Thoracic aorta (tissue), 2 donors: ENCODE data around the gene TMC3. TPM values are rescaled to one million over a fixed set of nuclear protein-coding genes. Genes with fewer than 3 reads are reported as not detected.
"Not testable (repeated sequence)": the region's sequence is repeated elsewhere in the genome, so short reads cannot be mapped to it uniquely, and the experiment has no call there.

Experiments
- ATAC-seq: fragments of 150-250 bp; one replicate; pipeline ENCODE4 v1.8.0; 2017; ENCODE audit warnings: low read depth; ENCODE audit not compliant: insufficient number of reproducible peaks, low FRiP score
- DNase-seq: peaks from one replicate; pipeline ENCODE4 v3.0.0-alpha.2; 2020; ENCODE audit warnings: low spot score
- H3K27ac ChIP-seq, 2 donors: fragments of 200-600 bp; sonication (generic); 1 replicate in 1 of 2; 2 replicates in 1 of 2; pipeline ENCODE4 v1.5.1; 2016; ENCODE audit warnings: mild to moderate bottlenecking in 2 of 2, moderate library complexity in 2 of 2
- H3K27me3 ChIP-seq: fragments of 200-600 bp; sonication (generic); replicated peaks from 2 replicates; pipeline ENCODE4 v1.6.0; 2016; ENCODE audit warnings: mild to moderate bottlenecking; ENCODE audit not compliant: insufficient read depth
- H3K36me3 ChIP-seq: fragments of 200-600 bp; sonication (generic); one replicate; pipeline ENCODE4 v1.5.1; 2016
- H3K4me1 ChIP-seq, 2 donors: fragments of 200-600 bp; sonication (generic); 1 replicate in 1 of 2; 2 replicates in 1 of 2; pipeline versions ENCODE4 v1.5.1 to v1.6.0; 2016; ENCODE audit warnings: low read depth in 2 of 2, mild to moderate bottlenecking in 1 of 2; ENCODE audit not compliant: control insufficient read depth in 1 of 2
- H3K4me3 ChIP-seq: fragments of 200-600 bp; sonication (generic); 2 replicates; pipeline ENCODE4 v1.5.1; 2016; ENCODE audit warnings: mild to moderate bottlenecking
- H3K9me3 ChIP-seq: fragments of 200-600 bp; sonication (generic); 2 replicates; pipeline ENCODE4 v1.5.1; 2016
- total RNA-seq, 2 donors: library from RNA; depleted of rRNA; stranded (reverse); fragments of >200 nt; gene quantifications; one replicate each; pipeline versions ENCODE4 v1.1.0 to v1.2.3, GENCODE V29; 2016
- TF ChIP-seq, protein P1 (sequence below): fragments of 200-600 bp; sonication (generic); IDR thresholded peaks from one replicate; pipeline ENCODE4 v1.5.1; 2019; ENCODE audit warnings: antibody characterized with exemption

TMC3 gene
- total RNA-seq, 2 donors from 2014 or later, result 0.54 TPM; not detected in 1

DNA sequence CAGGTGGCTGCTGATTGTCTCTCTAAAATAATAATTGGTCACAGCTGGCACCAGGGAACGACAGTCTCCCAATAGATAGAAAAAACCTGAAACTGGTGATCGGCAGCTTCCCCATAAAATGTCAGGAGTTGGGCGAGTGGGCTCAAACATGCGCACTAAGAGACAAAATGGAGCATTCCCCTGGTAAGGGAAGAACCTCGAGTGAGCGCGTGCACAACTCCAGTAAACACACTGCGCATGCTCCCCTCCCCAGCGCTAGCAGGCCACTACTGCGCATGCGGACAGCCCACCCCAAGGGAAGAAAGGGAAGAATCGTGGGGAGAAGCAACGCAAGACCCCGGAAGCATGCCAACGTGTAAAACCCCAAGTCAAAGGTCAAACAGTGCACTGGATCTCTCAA lies 42.4 kb downstream of the TMC3 start:
- Histone ChIP-seq H3K27ac (no peak overlapping the region), H3K9me3 (no peaks in the 10 kb centered on the region), H3K27me3 (no peaks in the 10 kb centered on the region), H3K4me1 (peaks cover 0 to 3% of the 10 kb centered on the region in 2 donors), H3K4me3 (no peak overlapping the region), H3K36me3 (no peaks in the 10 kb centered on the region)
- TF ChIP-seq, protein P1, sequence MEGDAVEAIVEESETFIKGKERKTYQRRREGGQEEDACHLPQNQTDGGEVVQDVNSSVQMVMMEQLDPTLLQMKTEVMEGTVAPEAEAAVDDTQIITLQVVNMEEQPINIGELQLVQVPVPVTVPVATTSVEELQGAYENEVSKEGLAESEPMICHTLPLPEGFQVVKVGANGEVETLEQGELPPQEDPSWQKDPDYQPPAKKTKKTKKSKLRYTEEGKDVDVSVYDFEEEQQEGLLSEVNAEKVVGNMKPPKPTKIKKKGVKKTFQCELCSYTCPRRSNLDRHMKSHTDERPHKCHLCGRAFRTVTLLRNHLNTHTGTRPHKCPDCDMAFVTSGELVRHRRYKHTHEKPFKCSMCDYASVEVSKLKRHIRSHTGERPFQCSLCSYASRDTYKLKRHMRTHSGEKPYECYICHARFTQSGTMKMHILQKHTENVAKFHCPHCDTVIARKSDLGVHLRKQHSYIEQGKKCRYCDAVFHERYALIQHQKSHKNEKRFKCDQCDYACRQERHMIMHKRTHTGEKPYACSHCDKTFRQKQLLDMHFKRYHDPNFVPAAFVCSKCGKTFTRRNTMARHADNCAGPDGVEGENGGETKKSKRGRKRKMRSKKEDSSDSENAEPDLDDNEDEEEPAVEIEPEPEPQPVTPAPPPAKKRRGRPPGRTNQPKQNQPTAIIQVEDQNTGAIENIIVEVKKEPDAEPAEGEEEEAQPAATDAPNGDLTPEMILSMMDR, result no peak
- no peak for DNase-seq
- ATAC-seq, result no peak

DNA sequence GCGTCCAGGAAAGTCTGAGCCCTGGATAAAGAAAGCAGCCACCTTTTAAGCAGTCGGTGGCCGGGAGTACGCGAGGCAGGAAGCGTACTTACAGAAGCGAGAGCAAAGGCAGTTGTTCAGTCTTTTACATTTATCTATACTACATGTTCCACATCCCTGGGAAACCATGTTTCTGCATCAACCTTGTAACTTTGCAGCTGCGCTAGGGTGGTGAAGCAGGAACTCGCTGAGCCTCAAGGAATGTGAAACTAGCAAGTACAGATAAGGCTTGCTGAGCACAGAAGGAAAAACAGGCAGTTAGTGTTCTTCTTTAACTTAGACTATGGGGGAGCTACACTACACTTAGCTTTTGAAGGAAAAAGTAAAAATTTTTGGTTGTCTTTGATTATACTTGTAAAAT lies 42.9 kb downstream of the TMC3 start:
- DNase-seq, H3K9me3 ChIP-seq, H3K36me3 ChIP-seq, H3K27me3 ChIP-seq, ATAC-seq, H3K4me1 ChIP-seq, H3K27ac ChIP-seq: not testable (repeated sequence)
- H3K4me3 ChIP-seq, result peak overlapping the region; percentile 44

DNA sequence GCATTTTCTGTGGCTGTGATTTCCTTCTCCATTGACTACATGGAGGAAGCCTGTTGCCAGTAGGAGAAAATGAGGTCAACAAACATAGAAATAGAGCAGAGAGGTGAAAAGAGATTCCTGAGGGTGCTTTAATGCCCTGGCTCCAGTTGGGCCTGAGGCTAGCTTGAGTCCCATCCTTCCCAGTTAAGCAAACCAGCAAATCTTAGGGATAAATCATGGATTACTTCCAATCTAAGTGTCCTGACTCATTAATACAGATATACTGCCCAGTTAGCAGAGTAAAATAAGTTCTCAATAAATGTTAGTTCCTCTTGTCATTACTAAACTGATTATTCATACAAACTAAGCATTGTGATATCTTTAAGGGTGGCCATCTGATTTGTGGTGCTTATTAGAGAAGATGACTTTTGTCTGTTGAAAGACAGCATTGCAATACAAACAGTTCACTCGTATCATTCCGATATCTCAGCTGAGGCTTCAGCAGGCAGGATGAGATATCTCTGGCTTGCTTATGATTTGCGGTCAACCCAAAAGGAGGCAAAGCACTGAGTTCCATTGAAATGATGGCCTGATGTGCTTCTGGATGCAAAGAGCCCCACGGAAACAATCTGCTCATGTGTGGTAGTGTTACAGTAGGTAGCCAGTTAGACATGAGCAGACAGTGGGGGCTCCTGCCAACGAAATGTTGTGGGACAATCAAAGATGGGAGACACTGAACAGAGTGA lies 43.5 kb downstream of the TMC3 start:
- Histone ChIP-seq H3K27me3 (no peaks in the 10 kb centered on the region), H3K4me1 (peaks cover 0 to 3% of the 10 kb centered on the region in 2 donors), H3K4me3 (peak overlapping the region; percentile 44), H3K36me3 (no peaks in the 10 kb centered on the region), H3K9me3 (no peaks in the 10 kb centered on the region), H3K27ac (no peak overlapping the region)
- TF ChIP-seq, protein P1, result no peak
- ATAC-seq, result no peak
- no peak for DNase-seq

DNA sequence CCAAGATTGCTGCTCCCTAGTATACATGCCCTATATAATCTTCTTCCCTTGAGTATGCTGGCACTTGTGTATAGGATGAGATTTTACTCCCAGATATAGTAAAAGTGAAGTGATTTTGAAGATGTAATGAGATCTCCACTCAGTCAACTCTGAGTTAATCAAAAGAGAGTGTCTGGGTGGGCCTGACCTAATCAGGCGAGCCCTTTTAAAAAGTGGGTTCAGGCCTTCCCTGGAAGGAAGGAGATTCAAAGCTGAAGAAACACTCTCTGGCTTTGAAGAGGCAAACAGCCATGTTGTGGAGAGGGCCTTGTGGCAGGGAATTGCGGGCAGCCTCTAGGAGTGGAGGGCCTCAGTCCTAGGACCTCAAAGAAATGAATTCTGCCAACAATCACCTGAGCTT lies 44.6 kb downstream of the TMC3 start:
- Histone ChIP-seq H3K4me1 (peaks cover 0 to 8% of the 10 kb centered on the region in 2 donors), H3K9me3 (no peaks in the 10 kb centered on the region), H3K27me3 (no peaks in the 10 kb centered on the region), H3K4me3 (no peak overlapping the region), H3K36me3 (no peaks in the 10 kb centered on the region), H3K27ac (no peak overlapping the region)
- TF ChIP-seq, protein P1, result no peak
- no peak for ATAC-seq
- DNase-seq, result no peak

DNA sequence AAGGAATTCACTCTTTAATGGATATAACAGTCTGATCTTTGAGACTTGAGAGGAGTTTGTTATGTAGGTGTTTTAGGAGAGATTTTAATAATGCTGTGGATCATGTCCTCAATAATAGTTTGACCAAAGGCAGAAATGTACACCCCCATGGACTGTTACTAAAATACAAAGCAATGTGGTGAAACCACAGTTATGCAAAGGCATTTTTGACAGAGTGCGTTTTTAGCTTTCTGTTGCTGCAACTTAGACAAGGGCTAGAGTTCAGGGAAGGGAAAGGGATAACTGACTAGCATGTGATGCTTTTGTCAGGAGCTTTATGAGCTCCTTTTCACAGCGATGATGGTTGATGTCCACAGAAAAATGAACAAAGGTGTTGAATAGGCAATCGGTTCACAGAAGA lies 46.5 kb downstream of the TMC3 start:
- DNase-seq (no peak), ATAC-seq (no peak)
- H3K27me3 ChIP-seq, result no peaks in the 10 kb centered on the region
- no peaks in the 10 kb centered on the region for H3K9me3 ChIP-seq
- no peak overlapping the region for H3K4me3 ChIP-seq
- no peaks in the 10 kb centered on the region for H3K36me3 ChIP-seq
- no peak overlapping the region for H3K27ac ChIP-seq
- peaks cover 3 to 22% of the 10 kb centered on the region in 2 donors for H3K4me1 ChIP-seq
- TF ChIP-seq, protein P1, result no peak
